Tibial artery (tissue), 4 donors: ENCODE results near the gene SOD3.

Source experiments
- DNase-seq, 2 donors: peaks; one replicate each; pipeline ENCODE4 v3.0.0-alpha.2; 2019
- H3K27ac ChIP-seq, 2 donors: fragments of 200-600 bp; sonication (generic) in 1 of 2; 1 replicate in 1 of 2; 2 replicates in 1 of 2; pipeline ENCODE4 v1.5.1; 2018 to 2019; ENCODE audit warnings: mild to moderate bottlenecking in 1 of 2
- H3K27me3 ChIP-seq, 2 donors: fragments of 200-600 bp; sonication (generic) in 1 of 2; one replicate each; pipeline versions ENCODE4 v1.5.1 to v1.6.0; 2016 to 2019
- H3K36me3 ChIP-seq, 3 donors: fragments of 200-600 bp; sonication (generic) in 2 of 3; one replicate each; pipeline ENCODE4 v1.5.1; 2016 to 2019; ENCODE audit warnings: mild to moderate bottlenecking in 2 of 3
- H3K4me1 ChIP-seq, 4 donors: fragments of 200-600 bp; sonication (generic) in 2 of 4; 1 replicate in 3 of 4; 2 replicates in 1 of 4; pipeline ENCODE4 v1.5.1; 2016 to 2019
- H3K4me3 ChIP-seq, 2 donors: fragments of 200-600 bp; sonication (generic) in 1 of 2; 1 replicate in 1 of 2; 2 replicates in 1 of 2; pipeline ENCODE4 v1.5.1; 2018 to 2019; ENCODE audit warnings: mild to moderate bottlenecking in 2 of 2
- H3K9me3 ChIP-seq, 3 donors: fragments of 200-600 bp; sonication (generic) in 1 of 3; one replicate each; pipeline ENCODE4 v1.5.1; 2016 to 2019
- CTCF ChIP-seq, 2 experiments: fragments of 200-600 bp in 1 of 2; fragments of 450-650 bp in 1 of 2; IDR thresholded peaks; one replicate each; pipeline ENCODE4 v1.5.1; 2017 to 2019; ENCODE audit warnings: antibody characterized with exemption in 2 of 2, mild to moderate bottlenecking in 1 of 2, moderate library complexity in 1 of 2
- intact Hi-C: fragments of 100-400 bp; cut with DNase I; formaldehyde crosslinking; loops from one replicate; pipeline ENCODE4 v1.15.0; 2023; ENCODE audit warnings: low total_unique reads

The SOD3 gene

GRCh38 chr4:24846716-24847115, 51.3 kb downstream of the SOD3 start:
- H3K27me3 ChIP-seq = no peaks in the 10 kb centered on the region
- intact Hi-C loops = no loop called here
- peaks cover 0 to 3% (median 0%) of the 10 kb centered on the region in 3 donors for H3K36me3 ChIP-seq
- H3K4me1 ChIP-seq = peaks cover 0 to 27% (median 13%) of the 10 kb centered on the region in 4 donors
- H3K4me3 ChIP-seq = no peak overlapping the region
- H3K27ac ChIP-seq = no peak overlapping the region
- no peak for DNase-seq
- no peaks in the 10 kb centered on the region for H3K9me3 ChIP-seq
- no peak for TF ChIP-seq CTCF (IDR thresholded peaks at IDR 0.05)

- H3K36me3 ChIP-seq = no peaks in the 10 kb centered on the region
- no peaks in the 10 kb centered on the region for H3K9me3 ChIP-seq
- no peak for DNase-seq
- H3K4me1 ChIP-seq = peaks cover 0 to 51% (median 22%) of the 10 kb centered on the region in 4 donors
- intact Hi-C loops = no loop called here
- H3K27ac ChIP-seq = peak overlapping the region; percentile 41 to 45
- TF ChIP-seq CTCF (IDR thresholded peaks at IDR 0.05) = no peak
- H3K4me3 ChIP-seq = no peak overlapping the region
- no peaks in the 10 kb centered on the region for H3K27me3 ChIP-seq
Observed at GRCh38 chr4:24849351-24849750, 54.0 kb downstream of the SOD3 start.

GRCh38 chr4:24849756-24850155, 54.4 kb downstream of the SOD3 start:
- Histone ChIP-seq H3K27ac (peak overlapping the region; percentile 41 to 45), H3K36me3 (no peaks in the 10 kb centered on the region), H3K4me3 (no peak overlapping the region), H3K4me1 (peaks cover 0 to 51% (median 22%) of the 10 kb centered on the region in 4 donors), H3K27me3 (no peaks in the 10 kb centered on the region), H3K9me3 (no peaks in the 10 kb centered on the region)
- intact Hi-C loops = loop anchor here (2.0 to 5.0 kb wide), 2 partner anchors 52 to 61 kb away; partner anchors contain the start of gene SOD3
- DNase-seq = no peak
- TF ChIP-seq CTCF (IDR thresholded peaks at IDR 0.05) = no peak
